ENCODE data around the gene EML1. TPM values are rescaled to one million over a fixed set of nuclear protein-coding genes. Genes with fewer than 3 reads are reported as not detected.

Gene EML1
- total and polyA plus RNA-seq, 10 donors = 1.8 to 15.5 (median 6.0) TPM

GRCh38 chr14:99972748-99973466, 179.7 kb downstream of the EML1 start:
- DNase-seq = no peak
- peaks cover 0 to 24% (median 16%) of the 10 kb centered on the region in 6 donors for H3K4me1 ChIP-seq
- peaks cover 0 to 4% (median 0%) of the 10 kb centered on the region in 8 donors for H3K9me3 ChIP-seq
- H3K4me3 ChIP-seq = peak overlapping the region; percentile 65 to 91 (median 84)
- H3K36me3 ChIP-seq = no peaks in the 10 kb centered on the region
- TF ChIP-seq POLR2AphosphoS5 (IDR thresholded peaks at IDR 0.05) (no peak), CTCF (IDR thresholded peaks at IDR 0.05 in 8 of 11, conservative IDR thresholded peaks at IDR 0.05 in 3 of 11) (no peak), POLR2A (IDR thresholded peaks at IDR 0.05) (no peak)
- 52 to 57% (median 53%) methylated on average over 11 of the region's 11 CpGs for WGBS, 5 donors
- intact Hi-C loops (cut with DNase I; ENCODE audit: low total_unique reads) = no loop called here
- peaks cover 0 to 47% (median 4%) of the 10 kb centered on the region in 7 donors for H3K27me3 ChIP-seq (replicated peaks in 1 of 7)
- peak overlapping the region in 3 of 8 donors; percentile 25 to 77 (median 74) for H3K27ac ChIP-seq

DNA sequence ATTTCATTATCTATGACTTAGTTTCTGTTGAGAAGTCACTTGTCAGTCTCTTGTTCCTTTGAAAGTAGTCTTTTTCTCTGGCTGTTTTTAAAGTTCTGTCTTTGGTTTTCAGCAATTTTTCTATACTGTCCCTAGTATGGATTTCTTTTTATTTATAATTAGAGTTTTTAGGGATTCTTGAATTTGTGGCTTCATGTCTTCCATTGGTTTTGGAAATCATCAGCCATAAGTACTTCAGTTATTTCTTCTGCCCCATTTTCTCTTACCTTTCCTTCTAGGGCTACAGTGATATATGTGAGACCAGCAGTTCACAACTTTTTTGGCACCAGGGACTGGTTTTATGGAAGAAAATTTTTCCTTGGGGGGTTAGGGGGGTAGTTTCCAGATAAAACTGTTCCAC, 182.0 kb downstream of the EML1 start:
- H3K27me3 ChIP-seq (replicated peaks in 1 of 7) = peaks cover 0 to 31% (median 4%) of the 10 kb centered on the region in 7 donors
- no peak overlapping the region for H3K27ac ChIP-seq
- H3K4me1 ChIP-seq = peaks cover 0 to 24% (median 16%) of the 10 kb centered on the region in 6 donors
- peaks cover 0 to 4% (median 0%) of the 10 kb centered on the region in 8 donors for H3K9me3 ChIP-seq
- no peak overlapping the region for H3K4me3 ChIP-seq
- TF ChIP-seq CTCF (IDR thresholded peaks at IDR 0.05 in 8 of 11, conservative IDR thresholded peaks at IDR 0.05 in 3 of 11) = no peak
- TF ChIP-seq POLR2A (IDR thresholded peaks at IDR 0.05) = no peak
- no peak for TF ChIP-seq POLR2AphosphoS5 (IDR thresholded peaks at IDR 0.05)
- no peak for DNase-seq
- intact Hi-C loops (cut with DNase I; ENCODE audit: low total_unique reads) = no loop called here
- no peaks in the 10 kb centered on the region for H3K36me3 ChIP-seq

GRCh38 chr14:99976021-99976420, 182.8 kb downstream of the EML1 start:
- Histone ChIP-seq H3K27me3 (replicated peaks in 1 of 7) (peaks cover 0 to 23% (median 4%) of the 10 kb centered on the region in 7 donors), H3K36me3 (no peaks in the 10 kb centered on the region), H3K4me1 (peaks cover 0 to 20% (median 12%) of the 10 kb centered on the region in 6 donors), H3K27ac (no peak overlapping the region), H3K9me3 (peaks cover 0 to 4% (median 0%) of the 10 kb centered on the region in 8 donors), H3K4me3 (no peak overlapping the region)
- intact Hi-C loops (cut with DNase I; ENCODE audit: low total_unique reads) = no loop called here
- no peak for DNase-seq
- 80 to 89% (median 83%) methylated on average over 1 of the region's 1 CpG for WGBS, 5 donors
- TF ChIP-seq CTCF (IDR thresholded peaks at IDR 0.05 in 8 of 11, conservative IDR thresholded peaks at IDR 0.05 in 3 of 11) = no peak
- no peak for TF ChIP-seq POLR2AphosphoS5 (IDR thresholded peaks at IDR 0.05)
- TF ChIP-seq POLR2A (IDR thresholded peaks at IDR 0.05) = no peak

DNA sequence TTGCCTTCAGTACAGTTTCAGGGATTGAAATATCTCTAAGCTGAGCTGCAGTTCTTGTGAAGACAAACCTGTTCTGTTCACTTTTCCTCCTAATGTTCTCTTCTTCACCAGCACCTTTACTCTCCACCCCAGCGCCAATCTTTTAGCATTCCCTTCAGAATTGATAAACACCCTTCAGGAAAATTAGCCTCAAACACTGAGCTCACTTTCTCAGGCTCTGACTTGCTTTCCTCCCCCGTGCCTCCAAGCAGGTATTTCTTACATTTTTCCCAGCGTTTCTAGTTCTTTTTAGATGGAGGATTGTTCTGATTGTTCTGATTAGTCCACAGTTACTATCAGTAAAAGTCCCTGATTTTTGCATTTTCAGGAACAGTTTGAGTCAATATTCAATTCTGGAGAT, 183.5 kb downstream of the EML1 start:
- intact Hi-C loops (cut with DNase I; ENCODE audit: low total_unique reads) = no loop called here
- Histone ChIP-seq H3K9me3 (peaks cover 0 to 4% (median 0%) of the 10 kb centered on the region in 8 donors), H3K36me3 (no peaks in the 10 kb centered on the region), H3K4me1 (peaks cover 0 to 17% (median 12%) of the 10 kb centered on the region in 6 donors), H3K27ac (no peak overlapping the region), H3K27me3 (replicated peaks in 1 of 7) (peaks cover 0 to 18% (median 4%) of the 10 kb centered on the region in 7 donors), H3K4me3 (no peak overlapping the region)
- TF ChIP-seq CTCF (IDR thresholded peaks at IDR 0.05 in 8 of 11, conservative IDR thresholded peaks at IDR 0.05 in 3 of 11) = no peak
- no peak for TF ChIP-seq POLR2A (IDR thresholded peaks at IDR 0.05)
- no peak for TF ChIP-seq POLR2AphosphoS5 (IDR thresholded peaks at IDR 0.05)
- WGBS, 5 donors = 89 to 97% (median 94%) methylated on average over 3 of the region's 3 CpGs
- DNase-seq = no peak

Data from spleen (tissue), 11 donors.